ENCODE measurements around the gene ASIC1.

Gene ASIC1

GRCh38 chr12:50017641-50018040 is 39.8 kb upstream of the ASIC1 start:
- TF ChIP-seq, protein P1, sequence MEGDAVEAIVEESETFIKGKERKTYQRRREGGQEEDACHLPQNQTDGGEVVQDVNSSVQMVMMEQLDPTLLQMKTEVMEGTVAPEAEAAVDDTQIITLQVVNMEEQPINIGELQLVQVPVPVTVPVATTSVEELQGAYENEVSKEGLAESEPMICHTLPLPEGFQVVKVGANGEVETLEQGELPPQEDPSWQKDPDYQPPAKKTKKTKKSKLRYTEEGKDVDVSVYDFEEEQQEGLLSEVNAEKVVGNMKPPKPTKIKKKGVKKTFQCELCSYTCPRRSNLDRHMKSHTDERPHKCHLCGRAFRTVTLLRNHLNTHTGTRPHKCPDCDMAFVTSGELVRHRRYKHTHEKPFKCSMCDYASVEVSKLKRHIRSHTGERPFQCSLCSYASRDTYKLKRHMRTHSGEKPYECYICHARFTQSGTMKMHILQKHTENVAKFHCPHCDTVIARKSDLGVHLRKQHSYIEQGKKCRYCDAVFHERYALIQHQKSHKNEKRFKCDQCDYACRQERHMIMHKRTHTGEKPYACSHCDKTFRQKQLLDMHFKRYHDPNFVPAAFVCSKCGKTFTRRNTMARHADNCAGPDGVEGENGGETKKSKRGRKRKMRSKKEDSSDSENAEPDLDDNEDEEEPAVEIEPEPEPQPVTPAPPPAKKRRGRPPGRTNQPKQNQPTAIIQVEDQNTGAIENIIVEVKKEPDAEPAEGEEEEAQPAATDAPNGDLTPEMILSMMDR (conservative IDR thresholded peaks at IDR 0.05; ENCODE audit: low read depth, low read length) = no peak
- Histone ChIP-seq H4K20me1 (ENCODE audit: insufficient read depth) (peaks cover 9% of the 10 kb centered on the region), H3K9ac (no peak overlapping the region), H3K79me2 (ENCODE audit: insufficient read depth, low read depth) (peaks cover 94% of the 10 kb centered on the region), H2AFZ (ENCODE audit: low read depth) (no peak overlapping the region), H3K36me3 (ENCODE audit: insufficient read depth) (peaks cover 16% of the 10 kb centered on the region; the same call in 1 of the 2 replicates), H3K4me1 (ENCODE audit: low read depth, poor library complexity, severe bottlenecking) (peaks cover 56% of the 10 kb centered on the region), H3K27me3 (ENCODE audit: insufficient read depth, low read depth) (no peaks in the 10 kb centered on the region), H3K27ac (no peak overlapping the region), H3K4me2 (no peak overlapping the region), H3K4me3 (IDR thresholded peaks at IDR 0.05; ENCODE audit: insufficient read depth, low read depth, low read length) (no peak overlapping the region)

GRCh38 chr12:50018154-50018553 is 39.2 kb upstream of the ASIC1 start:
- peaks cover 59% of the 10 kb centered on the region for H3K4me1 ChIP-seq (ENCODE audit: low read depth, poor library complexity, severe bottlenecking)
- H3K27me3 ChIP-seq (ENCODE audit: insufficient read depth, low read depth) = no peaks in the 10 kb centered on the region
- H4K20me1 ChIP-seq (ENCODE audit: insufficient read depth) = peaks cover 9% of the 10 kb centered on the region
- no peak overlapping the region for H2AFZ ChIP-seq (ENCODE audit: low read depth)
- no peak overlapping the region for H3K27ac ChIP-seq
- TF ChIP-seq, protein P1 (conservative IDR thresholded peaks at IDR 0.05; ENCODE audit: low read depth, low read length) = no peak
- no peak overlapping the region for H3K4me3 ChIP-seq (IDR thresholded peaks at IDR 0.05; ENCODE audit: insufficient read depth, low read depth, low read length)
- peaks cover 95% of the 10 kb centered on the region for H3K79me2 ChIP-seq (ENCODE audit: insufficient read depth, low read depth)
- H3K36me3 ChIP-seq (ENCODE audit: insufficient read depth) = peaks cover 18% of the 10 kb centered on the region; the same call in 1 of the 2 replicates
- no peak overlapping the region for H3K9ac ChIP-seq
- H3K4me2 ChIP-seq = no peak overlapping the region

DNA sequence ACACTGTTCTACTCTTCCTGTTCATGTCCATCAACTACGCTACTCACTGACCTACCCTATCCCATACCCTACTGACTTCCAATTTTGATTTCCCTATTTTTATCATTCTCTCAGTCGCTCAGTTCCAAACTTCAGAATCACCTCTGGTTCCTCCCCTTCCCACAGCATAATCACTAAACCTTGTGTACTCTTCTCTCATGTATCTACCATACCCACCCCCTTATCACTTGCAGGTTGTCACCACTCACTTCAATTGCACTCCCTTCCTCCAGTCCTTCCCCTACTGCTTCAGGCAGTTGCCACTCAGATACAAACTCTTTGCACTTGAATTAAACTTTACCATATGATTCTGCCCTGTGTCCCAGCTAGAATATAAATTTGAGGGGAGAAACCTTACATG is 38.4 kb upstream of the ASIC1 start:
- Histone ChIP-seq H3K36me3 (ENCODE audit: insufficient read depth) (peaks cover 22% of the 10 kb centered on the region; the same call in 1 of the 2 replicates), H3K9ac (no peak overlapping the region), H2AFZ (ENCODE audit: low read depth) (no peak overlapping the region), H3K79me2 (ENCODE audit: insufficient read depth, low read depth) (peaks cover 95% of the 10 kb centered on the region), H3K4me3 (IDR thresholded peaks at IDR 0.05; ENCODE audit: insufficient read depth, low read depth, low read length) (no peak overlapping the region), H3K27ac (no peak overlapping the region), H4K20me1 (ENCODE audit: insufficient read depth) (peaks cover 6% of the 10 kb centered on the region), H3K4me1 (ENCODE audit: low read depth, poor library complexity, severe bottlenecking) (peaks cover 59% of the 10 kb centered on the region), H3K27me3 (ENCODE audit: insufficient read depth, low read depth) (no peaks in the 10 kb centered on the region), H3K4me2 (no peak overlapping the region)
- TF ChIP-seq, protein P1 (conservative IDR thresholded peaks at IDR 0.05; ENCODE audit: low read depth, low read length) = no peak

- TF ChIP-seq, protein P1 (conservative IDR thresholded peaks at IDR 0.05; ENCODE audit: low read depth, low read length) = no peak
- Histone ChIP-seq H3K9ac (no peak overlapping the region), H4K20me1 (ENCODE audit: insufficient read depth) (peaks cover 3% of the 10 kb centered on the region; the same call in 1 of the 2 replicates)
Measured at GRCh38 chr12:50019524-50019923, 37.9 kb upstream of the ASIC1 start.

More at GRCh38 chr12:50019524-50019923, 37.9 kb upstream of the ASIC1 start:
- H3K27me3 ChIP-seq (ENCODE audit: insufficient read depth, low read depth) = no peaks in the 10 kb centered on the region
- H3K4me3 ChIP-seq (IDR thresholded peaks at IDR 0.05; ENCODE audit: insufficient read depth, low read depth, low read length) = no peak overlapping the region
- peaks cover 22% of the 10 kb centered on the region; the same call in 1 of the 2 replicates for H3K36me3 ChIP-seq (ENCODE audit: insufficient read depth)
- no peak overlapping the region for H2AFZ ChIP-seq (ENCODE audit: low read depth)
- peaks cover 57% of the 10 kb centered on the region for H3K4me1 ChIP-seq (ENCODE audit: low read depth, poor library complexity, severe bottlenecking)
- peaks cover 96% of the 10 kb centered on the region for H3K79me2 ChIP-seq (ENCODE audit: insufficient read depth, low read depth)
- H3K27ac ChIP-seq = no peak overlapping the region
- no peak overlapping the region for H3K4me2 ChIP-seq

Data from KMS-11 (cell line).